ENCODE results near the gene XRCC3.

XRCC3 gene

GRCh38 chr14:103725001-103725682 is 9.9 kb upstream of the XRCC3 start:
- DNase-seq = no peak

DNA sequence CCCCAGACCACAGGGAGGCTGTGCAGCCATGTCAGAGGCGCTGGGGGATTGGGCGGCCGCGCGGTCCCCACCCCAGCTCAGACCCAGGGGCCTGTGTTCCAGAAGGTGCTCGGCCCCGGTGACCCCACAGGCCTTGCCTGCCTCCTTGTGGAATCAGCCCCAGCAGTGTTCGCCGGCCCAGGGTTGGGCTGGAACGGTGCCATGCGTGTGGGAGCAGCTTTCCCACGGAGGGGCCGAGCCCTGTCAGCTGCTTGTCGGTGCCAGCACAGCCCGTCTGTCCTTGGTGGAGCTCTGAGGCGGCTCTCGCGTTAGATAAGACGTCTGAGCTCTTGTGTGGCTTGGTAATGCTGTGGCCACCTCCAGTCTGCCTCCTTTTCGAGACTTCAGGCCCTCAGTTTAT is 8.9 kb upstream of the XRCC3 start:
- DNase-seq = no peak

- DNase-seq = no peak
Measured at GRCh38 chr14:103723748-103724081, 8.5 kb upstream of the XRCC3 start.

DNA sequence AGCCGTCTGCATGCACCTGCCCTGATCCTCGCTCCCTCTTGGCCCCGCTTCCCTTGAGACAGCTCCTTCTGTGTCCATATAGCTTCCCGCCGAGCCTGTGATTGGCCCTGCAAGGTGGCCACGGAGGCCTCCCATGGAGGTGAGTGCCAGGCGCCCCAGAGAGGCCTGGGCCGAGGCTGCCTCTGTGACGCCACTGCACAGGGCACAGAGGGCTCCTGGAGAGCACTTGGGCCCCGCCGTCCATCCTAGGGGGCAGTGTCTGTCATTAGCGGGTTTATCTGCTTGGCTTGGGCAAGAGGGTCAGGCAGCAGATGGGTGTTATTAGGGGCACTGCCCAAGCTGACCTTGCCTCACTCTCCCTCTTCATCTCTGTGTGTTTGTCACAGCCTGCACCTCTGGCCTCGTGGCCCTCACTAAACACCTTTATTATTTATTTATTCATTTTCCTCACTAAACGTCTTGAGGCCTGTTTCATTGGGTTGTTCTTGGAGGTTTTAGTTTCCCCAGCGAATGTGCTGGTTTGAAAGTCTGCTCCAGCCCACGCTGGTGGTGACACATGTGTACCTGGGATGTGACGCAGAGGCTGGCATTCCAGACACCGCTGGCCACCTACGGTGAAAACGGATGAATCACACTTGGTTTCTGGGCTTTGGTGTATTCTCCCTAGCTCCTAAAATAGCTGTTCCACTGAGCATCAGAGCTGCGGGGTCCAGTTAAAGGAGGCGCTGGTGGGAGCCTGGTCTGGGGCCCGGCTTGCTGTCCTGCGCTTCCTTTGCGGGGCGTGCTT is 6.3 kb upstream of the XRCC3 start:
- no peak for DNase-seq

- no peak for DNase-seq
Measured at GRCh38 chr14:103719751-103720150, 4.5 kb upstream of the XRCC3 start.

DNA sequence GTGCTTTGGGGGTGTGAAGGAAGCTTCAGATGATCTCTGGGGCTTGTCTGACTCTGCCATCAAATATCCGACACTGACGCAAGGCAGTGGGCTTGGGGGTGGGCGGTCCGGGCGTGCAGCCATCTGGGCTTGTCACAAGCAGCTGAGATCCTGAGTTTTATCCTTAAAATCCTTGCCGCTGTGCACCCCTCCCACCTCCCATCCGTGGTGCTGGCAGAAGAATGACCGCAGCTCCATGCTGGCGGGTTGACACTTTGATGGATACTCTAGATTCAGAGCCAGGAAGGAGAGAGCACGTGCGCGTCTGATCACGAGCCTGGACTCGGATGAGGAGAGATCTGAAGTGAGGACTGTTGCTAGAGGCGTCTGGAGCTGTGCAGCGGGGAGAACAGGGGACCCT is 3.3 kb upstream of the XRCC3 start:
- no peak for DNase-seq

DNA sequence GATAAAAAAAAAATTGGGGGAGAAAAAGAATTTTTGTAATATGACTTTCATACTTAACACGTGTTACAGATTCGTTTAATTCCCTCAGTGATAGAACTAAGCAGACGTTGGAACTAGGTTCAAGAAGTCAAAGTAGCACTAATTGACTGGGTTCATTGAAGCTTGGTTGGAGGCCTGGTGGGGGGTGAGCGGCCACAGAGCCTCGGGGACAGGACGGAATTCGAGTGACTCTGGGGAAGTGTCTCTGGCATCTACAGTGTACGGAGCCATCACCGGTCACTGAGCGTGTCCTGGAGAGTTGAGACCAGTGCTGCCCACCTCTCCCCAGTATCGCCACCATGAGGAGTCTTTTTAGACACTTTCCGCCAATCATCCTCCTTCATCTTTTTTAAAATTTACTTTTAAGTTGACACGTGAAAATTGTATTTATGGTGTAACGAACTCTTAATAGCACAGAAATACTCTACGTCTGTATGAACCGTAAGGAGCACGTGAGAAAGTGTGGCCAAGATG is 1.7 kb upstream of the XRCC3 start:
- DNase-seq = no peak

DNA sequence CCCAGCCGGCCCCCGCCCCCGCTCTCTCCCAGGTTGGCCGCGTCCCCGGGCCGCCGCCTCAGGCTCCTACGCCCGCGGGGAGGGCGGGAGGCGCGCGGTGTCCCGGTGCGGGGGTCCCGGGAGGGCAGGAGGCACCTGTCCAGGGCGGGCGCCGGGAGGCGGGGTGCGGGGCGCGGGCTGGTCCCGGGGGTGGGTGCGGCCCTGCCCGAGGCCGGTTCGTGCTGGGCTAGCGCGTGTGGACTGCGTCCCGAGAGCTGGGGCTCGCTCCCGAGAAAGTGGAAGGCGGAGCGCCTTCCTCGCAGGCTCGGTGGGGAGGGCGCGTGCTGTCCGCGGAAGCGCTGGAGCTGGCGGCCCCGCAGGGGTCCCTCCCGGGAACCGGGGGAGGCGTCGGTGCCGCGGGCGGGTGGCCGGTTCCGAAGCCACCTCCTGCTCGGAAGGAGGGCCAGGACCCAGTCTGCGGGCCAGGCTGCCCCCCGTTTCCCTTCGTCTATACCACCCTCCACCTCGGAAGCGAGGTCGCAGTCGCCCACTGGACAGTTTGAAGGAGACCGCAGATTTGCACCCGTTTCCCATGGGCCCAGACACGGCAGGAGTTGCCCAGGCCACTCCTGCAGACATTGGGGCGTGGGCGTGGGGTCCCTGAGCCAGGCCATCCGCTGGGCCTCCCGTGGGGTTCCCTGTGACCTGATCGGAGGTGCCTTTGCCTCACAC is 995 bp upstream of the XRCC3 start:
- no peak for DNase-seq

DNA sequence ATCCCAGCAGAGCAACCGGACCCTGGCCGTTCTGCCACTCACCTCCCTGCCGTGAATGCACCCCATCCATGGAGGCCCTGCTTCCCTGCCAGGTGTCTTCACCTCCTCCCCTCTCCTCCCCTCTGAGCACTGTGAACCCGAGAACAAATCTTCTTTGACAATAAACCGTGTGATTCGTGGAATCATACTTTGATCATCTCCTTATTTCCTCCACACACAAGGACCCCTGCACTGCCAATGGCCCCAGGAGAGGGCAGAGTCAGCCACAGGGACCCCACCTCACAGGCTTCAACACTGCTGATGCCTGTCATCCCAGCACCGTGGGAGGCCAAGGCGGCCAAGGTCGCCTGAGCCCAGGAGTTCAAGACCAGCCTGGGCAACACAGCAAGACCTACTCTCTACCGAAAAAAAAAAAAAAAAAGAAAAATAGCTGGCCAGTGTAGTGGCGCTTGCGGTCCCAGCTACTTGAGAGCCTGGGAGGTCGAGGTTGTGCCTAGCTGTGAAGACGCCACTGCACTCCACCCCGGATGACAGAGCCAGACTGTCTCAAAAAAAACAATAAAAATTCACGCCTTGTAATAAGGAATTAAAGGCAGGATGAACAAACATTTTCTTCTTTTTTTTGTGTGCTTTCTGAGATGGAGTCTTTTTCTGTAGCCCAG is 1.1 kb downstream of the XRCC3 start:
- no peak for DNase-seq

GRCh38 chr14:103713304-103714062 is 1.8 kb downstream of the XRCC3 start:
- no peak for DNase-seq

DNA sequence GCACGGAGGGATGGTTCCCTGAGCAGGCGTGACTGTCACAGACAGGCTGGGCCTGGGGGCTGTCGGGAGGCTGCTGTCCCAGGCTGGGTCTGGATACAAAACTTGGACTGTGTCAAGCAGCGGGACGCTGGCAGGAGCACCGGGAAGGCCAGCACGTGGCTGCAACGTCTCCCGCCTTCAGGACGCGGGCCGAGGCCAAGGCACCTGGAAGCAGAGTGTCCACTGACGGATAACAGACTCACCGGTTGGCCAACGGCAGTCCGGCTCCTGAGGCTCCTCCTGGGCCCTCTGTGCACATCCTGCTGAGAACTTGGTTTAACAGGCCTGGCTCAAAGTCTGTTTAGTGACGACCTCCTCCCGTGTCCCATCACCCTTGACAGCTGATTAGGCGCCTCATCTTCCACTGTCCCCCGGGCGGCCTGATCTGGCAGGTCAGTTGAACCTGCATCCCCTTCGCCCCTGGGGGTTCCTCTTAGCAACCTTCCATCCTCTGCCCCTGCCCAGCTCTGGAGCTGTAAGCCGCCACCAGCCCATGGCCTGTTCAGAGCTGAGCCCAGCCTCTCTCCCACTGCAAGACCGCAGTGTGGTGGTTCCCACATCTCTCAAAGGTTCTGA is 2.5 kb downstream of the XRCC3 start:
- no peak for DNase-seq

GRCh38 chr14:103711516-103712431 is 3.5 kb downstream of the XRCC3 start:
- DNase-seq = no peak

GRCh38 chr14:103710771-103711377 is 4.4 kb downstream of the XRCC3 start:
- DNase-seq = peak; percentile 72

GRCh38 chr14:103709814-103710213 is 5.4 kb downstream of the XRCC3 start:
- DNase-seq = no peak

- no peak for DNase-seq
Measured at GRCh38 chr14:103708750-103709187, 6.5 kb downstream of the XRCC3 start.

DNA sequence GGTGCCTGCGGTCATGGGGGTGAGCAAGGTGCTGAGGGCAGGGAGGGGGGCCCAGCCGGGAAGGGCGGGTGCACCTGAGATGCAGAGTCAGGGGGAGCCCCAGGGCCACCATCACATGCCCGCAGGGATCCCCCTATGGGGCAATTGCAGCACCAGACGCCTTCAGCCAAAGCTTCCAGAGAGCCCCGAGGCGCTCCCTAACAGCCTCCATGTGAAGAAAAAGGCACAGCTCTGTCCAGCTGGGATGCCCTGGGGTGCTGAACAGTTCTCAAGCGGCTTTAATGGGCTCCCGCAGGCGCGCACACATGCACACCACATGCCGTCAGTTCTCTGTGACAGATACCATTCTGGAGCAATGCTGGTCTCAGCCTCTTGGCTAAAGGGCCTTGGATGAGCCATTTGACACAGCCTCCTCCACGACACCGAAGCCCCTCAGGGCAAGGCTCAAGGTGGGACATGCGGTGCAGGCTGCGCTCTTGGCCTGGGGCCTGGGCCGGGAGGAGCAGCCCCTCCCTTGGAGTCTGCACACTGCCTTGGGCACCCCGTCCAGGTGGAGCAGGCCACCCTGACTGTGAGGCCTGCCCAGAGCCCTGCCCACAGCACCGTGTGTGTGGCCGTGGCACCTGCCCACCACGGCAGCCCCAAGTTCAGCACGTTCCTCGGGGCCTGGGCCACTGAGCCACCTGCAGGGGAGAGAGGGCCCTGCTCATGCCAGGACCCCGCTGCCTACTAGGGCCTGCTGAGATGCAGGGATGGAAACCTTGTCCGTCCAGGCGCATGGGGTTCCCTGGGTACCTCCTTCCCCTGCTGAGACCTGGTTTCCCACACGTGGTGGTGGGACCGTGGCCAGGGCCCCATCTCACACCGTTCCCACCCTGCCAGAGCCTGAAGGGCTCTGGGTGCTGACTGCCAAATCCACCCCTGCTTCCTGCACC is 7.7 kb downstream of the XRCC3 start:
- no peak for DNase-seq

GRCh38 chr14:103706551-103707328 is 8.5 kb downstream of the XRCC3 start:
- DNase-seq = no peak

- DNase-seq = no peak
Measured at GRCh38 chr14:103705504-103706284, 9.6 kb downstream of the XRCC3 start.
